ENCODE results near the gene MBD5.

DNA sequence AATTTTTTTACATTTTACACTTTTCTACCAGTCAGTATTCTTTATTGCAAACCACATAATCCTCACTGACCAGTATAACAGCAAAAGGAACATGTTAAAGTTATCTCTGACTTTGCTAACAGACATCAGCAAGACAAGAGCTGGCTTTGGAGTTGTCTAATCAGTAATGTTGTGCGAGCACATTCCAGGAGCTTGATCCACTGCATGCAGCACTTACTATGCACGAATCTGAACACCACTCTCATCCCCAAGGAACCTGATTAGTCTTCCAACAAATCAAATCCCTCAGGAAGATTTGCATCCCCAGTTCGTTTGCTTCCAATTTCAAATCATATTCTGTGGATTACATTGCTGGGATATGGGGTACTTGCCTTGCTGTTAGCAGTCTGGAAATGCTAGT lies 354.3 kb downstream of the MBD5 start:
- TF ChIP-seq GATA2 (IDR thresholded peaks at IDR 0.05; ENCODE audit: low read depth, low read length) = no peak
- no peak for TF ChIP-seq GATA3 (IDR thresholded peaks at IDR 0.05; ENCODE audit: low read depth, low read length)

Data from SH-SY5Y (cell line).